ENCODE measurements around the gene CFAP53.

CFAP53 gene

GRCh38 chr18:50187659-50188058, 78.6 kb downstream of the CFAP53 start:
- DNase-seq (ENCODE audit: insufficient read length, low spot score) = no peak
- no peak for FAIRE-seq
- TF ChIP-seq CTCF (IDR thresholded peaks at IDR 0.05; ENCODE audit: insufficient read depth, missing control alignments) = no peak

- no peak for DNase-seq (ENCODE audit: insufficient read length, low spot score)
- TF ChIP-seq CTCF (IDR thresholded peaks at IDR 0.05; ENCODE audit: insufficient read depth, missing control alignments) = no peak
- peak; percentile 25 for FAIRE-seq
Measured at GRCh38 chr18:50186385-50186784, 79.9 kb downstream of the CFAP53 start.

GRCh38 chr18:50183556-50183955, 82.7 kb downstream of the CFAP53 start:
- TF ChIP-seq CTCF (IDR thresholded peaks at IDR 0.05; ENCODE audit: insufficient read depth, missing control alignments) = no peak
- FAIRE-seq = no peak
- DNase-seq (ENCODE audit: insufficient read length, low spot score) = no peak

- no peak for FAIRE-seq
- DNase-seq (ENCODE audit: insufficient read length, low spot score) = no peak
- no peak for TF ChIP-seq CTCF (IDR thresholded peaks at IDR 0.05; ENCODE audit: insufficient read depth, missing control alignments)
Measured at GRCh38 chr18:50182511-50182910, 83.8 kb downstream of the CFAP53 start.

GRCh38 chr18:50181590-50181989, 84.7 kb downstream of the CFAP53 start:
- TF ChIP-seq CTCF (IDR thresholded peaks at IDR 0.05; ENCODE audit: insufficient read depth, missing control alignments) = no peak
- FAIRE-seq (no peak), DNase-seq (ENCODE audit: insufficient read length, low spot score) (no peak)

- DNase-seq (ENCODE audit: insufficient read length, low spot score) = no peak
- no peak for TF ChIP-seq CTCF (IDR thresholded peaks at IDR 0.05; ENCODE audit: insufficient read depth, missing control alignments)
- FAIRE-seq = no peak
Measured at GRCh38 chr18:50179465-50179864, 86.8 kb downstream of the CFAP53 start.

GRCh38 chr18:50177294-50177992, 88.9 kb downstream of the CFAP53 start:
- FAIRE-seq (no peak), DNase-seq (ENCODE audit: insufficient read length, low spot score) (no peak)
- TF ChIP-seq CTCF (IDR thresholded peaks at IDR 0.05; ENCODE audit: insufficient read depth, missing control alignments) = no peak
